Measurements from ENCODE around the gene C17orf75. TPM values are rescaled to one million over a fixed set of nuclear protein-coding genes. Genes with fewer than 3 reads are reported as not detected.
"Not testable (repeated sequence)": the region's sequence is repeated elsewhere in the genome, so short reads cannot be mapped to it uniquely, and the experiment has no call there.

The C17orf75 gene, protein sequence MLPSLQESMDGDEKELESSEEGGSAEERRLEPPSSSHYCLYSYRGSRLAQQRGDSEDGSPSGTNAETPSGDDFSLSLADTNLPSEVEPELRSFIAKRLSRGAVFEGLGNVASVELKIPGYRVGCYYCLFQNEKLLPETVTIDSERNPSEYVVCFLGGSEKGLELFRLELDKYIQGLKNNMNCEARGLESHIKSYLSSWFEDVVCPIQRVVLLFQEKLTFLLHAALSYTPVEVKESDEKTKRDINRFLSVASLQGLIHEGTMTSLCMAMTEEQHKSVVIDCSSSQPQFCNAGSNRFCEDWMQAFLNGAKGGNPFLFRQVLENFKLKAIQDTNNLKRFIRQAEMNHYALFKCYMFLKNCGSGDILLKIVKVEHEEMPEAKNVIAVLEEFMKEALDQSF
- total RNA-seq (ENCODE audit: unreplicated experiment): 19.0 TPM
- long read RNA-seq, partial matches to known transcripts: 0 of 12 reads
- long read RNA-seq, other reads (novel, unspliced or antisense): 8 of 12 reads

GRCh38 chr17:32341857-32342602 lies at the start of gene C17orf75:
TSS of gene C17orf75 (minus strand) at chr17:32342173. CDS start at chr17:32342139, 34 bp downstream.
- peak within 1 kb of the TSS; percentile 97 for H3K4me3 Mint-ChIP-seq (ENCODE audit: unreplicated experiment)
- peak within 1 kb of the TSS; percentile 32 for H3K27ac Mint-ChIP-seq (ENCODE audit: unreplicated experiment)
- H3K9me3 Mint-ChIP-seq (ENCODE audit: unreplicated experiment): no peaks in the 10 kb centered on the region
- no peaks in the 10 kb centered on the region for H3K36me3 Mint-ChIP-seq (ENCODE audit: low read depth, unreplicated experiment)
- peaks cover 2% of the 10 kb centered on the region for H3K27me3 Mint-ChIP-seq (ENCODE audit: unreplicated experiment)
- peaks cover 8% of the 10 kb centered on the region for H3K4me1 Mint-ChIP-seq (ENCODE audit: unreplicated experiment)
- DNase-seq (ENCODE audit: low spot score): peak; percentile 58
- TF ChIP-seq CTCF (IDR thresholded peaks at IDR 0.05; ENCODE audit: unreplicated experiment): no peak

DNA sequence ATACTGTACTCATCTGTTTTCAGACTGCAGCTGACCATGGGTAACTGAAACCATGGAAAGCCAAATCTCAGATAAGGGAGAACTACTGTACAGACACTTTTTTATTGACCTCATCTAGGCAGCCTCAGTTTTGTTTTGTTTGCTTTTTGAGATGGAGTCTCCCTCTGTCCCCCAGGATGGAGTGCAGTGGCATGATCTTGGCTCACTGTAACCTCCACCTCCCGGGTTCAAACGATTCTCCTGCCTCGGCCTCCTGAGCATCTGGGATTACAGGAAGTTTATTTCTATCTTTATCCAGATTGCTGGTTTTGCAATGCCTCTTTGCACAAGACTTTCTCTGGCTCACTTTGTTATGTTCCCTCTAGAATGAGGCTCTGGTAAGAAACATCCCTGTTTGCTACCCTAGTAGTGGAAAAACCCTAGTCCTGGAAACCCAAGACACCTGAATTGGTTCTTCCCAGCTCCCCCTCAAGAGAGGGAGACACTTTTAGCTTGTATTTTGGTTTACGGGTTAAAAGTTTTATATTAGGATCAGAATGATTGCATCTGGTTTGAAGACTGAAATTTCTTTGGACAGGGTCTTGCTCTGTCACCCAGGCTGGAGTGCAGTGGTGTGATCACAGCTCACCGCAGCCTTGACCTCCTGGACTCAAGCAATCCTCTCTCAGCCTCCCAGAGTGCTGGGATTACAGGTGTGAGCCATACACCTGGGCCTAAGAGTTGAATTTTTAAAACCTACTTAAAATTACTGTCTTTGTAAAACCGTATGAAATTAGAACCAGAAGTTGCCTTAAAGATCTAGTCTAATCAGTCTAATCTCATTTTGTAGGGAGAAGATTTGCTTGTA lies 46.9 kb upstream of the C17orf75 start:
- TF ChIP-seq CTCF (IDR thresholded peaks at IDR 0.05; ENCODE audit: unreplicated experiment): no peak
- Mint-ChIP-seq H3K27me3 (ENCODE audit: unreplicated experiment) (no peaks in the 10 kb centered on the region), H3K9me3 (ENCODE audit: unreplicated experiment) (no peaks in the 10 kb centered on the region), H3K36me3 (ENCODE audit: low read depth, unreplicated experiment) (no peaks in the 10 kb centered on the region), H3K4me3 (ENCODE audit: unreplicated experiment) (no peak overlapping the region), H3K4me1 (ENCODE audit: unreplicated experiment) (no peaks in the 10 kb centered on the region), H3K27ac (ENCODE audit: unreplicated experiment) (no peak overlapping the region)
- no peak for DNase-seq (ENCODE audit: low spot score)

- not testable (repeated sequence) for H3K27ac Mint-ChIP-seq (ENCODE audit: unreplicated experiment); H3K4me3 Mint-ChIP-seq (ENCODE audit: unreplicated experiment); H3K4me1 Mint-ChIP-seq (ENCODE audit: unreplicated experiment); H3K9me3 Mint-ChIP-seq (ENCODE audit: unreplicated experiment); DNase-seq (ENCODE audit: low spot score); H3K36me3 Mint-ChIP-seq (ENCODE audit: low read depth, unreplicated experiment); H3K27me3 Mint-ChIP-seq (ENCODE audit: unreplicated experiment)
Observed at GRCh38 chr17:32388128-32388527, 46.2 kb upstream of the C17orf75 start.

GRCh38 chr17:32386844-32387243 lies 44.9 kb upstream of the C17orf75 start:
- peaks cover 4% of the 10 kb centered on the region for H3K36me3 Mint-ChIP-seq (ENCODE audit: low read depth, unreplicated experiment)
- no peaks in the 10 kb centered on the region for H3K9me3 Mint-ChIP-seq (ENCODE audit: unreplicated experiment)

More at GRCh38 chr17:32386844-32387243, 44.9 kb upstream of the C17orf75 start:
- Mint-ChIP-seq H3K4me1 (ENCODE audit: unreplicated experiment) (peaks cover 2% of the 10 kb centered on the region), H3K27ac (ENCODE audit: unreplicated experiment) (no peak overlapping the region), H3K4me3 (ENCODE audit: unreplicated experiment) (peak overlapping the region; percentile 59), H3K27me3 (ENCODE audit: unreplicated experiment) (peaks cover 2% of the 10 kb centered on the region)
- DNase-seq (ENCODE audit: low spot score): no peak
- TF ChIP-seq CTCF (IDR thresholded peaks at IDR 0.05; ENCODE audit: unreplicated experiment): no peak

Data from endothelial cell (in vitro differentiated cells).